ENCODE measurements around the gene PNKD. TPM values are rescaled to one million over a fixed set of nuclear protein-coding genes. Genes with fewer than 3 reads are reported as not detected.

PNKD gene
- total RNA-seq, 1 experiment from 2014 or later: 25.5 TPM

- no peak for DNase-seq (ENCODE audit: low read depth, low spot score)
- in situ Hi-C loops (cut with HindIII; ENCODE audit: low pct_unique_long_range_greater_than_20kb, low sequenced_read_pairs): no loop called here
Measured at GRCh38 chr2:218394298-218395089, 124.2 kb downstream of the PNKD start.

- no peak for DNase-seq (ENCODE audit: low read depth, low spot score)
- in situ Hi-C loops (cut with HindIII; ENCODE audit: low pct_unique_long_range_greater_than_20kb, low sequenced_read_pairs): no loop called here
Measured at GRCh38 chr2:218395090-218395444, 124.7 kb downstream of the PNKD start.

DNA sequence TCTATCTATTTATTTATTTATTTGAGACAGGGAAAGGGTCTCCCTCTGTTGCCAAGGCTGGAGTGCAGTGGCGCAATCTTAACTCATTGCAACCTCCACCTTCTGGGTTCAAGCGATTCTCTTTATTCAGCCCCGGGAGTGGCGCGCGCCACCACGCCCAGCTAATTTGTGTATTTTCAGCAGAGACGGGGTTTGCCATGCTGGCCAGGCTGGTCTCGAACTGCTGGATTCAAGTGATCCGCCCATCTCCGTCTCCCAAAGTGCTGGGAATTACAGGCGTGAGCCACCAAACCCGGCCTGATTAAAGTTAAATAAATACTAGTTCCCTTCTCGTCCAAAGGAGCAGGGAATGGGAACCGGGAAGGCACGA is 125.1 kb downstream of the PNKD start:
- in situ Hi-C loops (cut with HindIII; ENCODE audit: low pct_unique_long_range_greater_than_20kb, low sequenced_read_pairs): no loop called here
- DNase-seq (ENCODE audit: low read depth, low spot score): no peak

GRCh38 chr2:218395826-218396687 is 125.7 kb downstream of the PNKD start:
- peak; percentile 90 for DNase-seq (ENCODE audit: low read depth, low spot score)
- in situ Hi-C loops (cut with HindIII; ENCODE audit: low pct_unique_long_range_greater_than_20kb, low sequenced_read_pairs): no loop called here

Small RNA genes within 50 kb of the gene (small RNA-seq; reads per million reads assigned to genes)
- 0 reads per million in 2 experiments for gene MIR6810

Other genes starting within 250 kb of the PNKD start
- not detected in 2 replicates for gene RUFY4, start 201.3 kb upstream of the PNKD start, total RNA-seq (2014; rRNA removed; shearing (Covaris generic))
- not detected in 2 replicates for gene CXCR2, start 144.5 kb upstream of the PNKD start, total RNA-seq (2014; rRNA removed; shearing (Covaris generic))
- not detected in 2 replicates for gene CXCR1, start 103.6 kb upstream of the PNKD start, total RNA-seq (2014; rRNA removed; shearing (Covaris generic))
- gene ARPC2, start 53.3 kb upstream of the PNKD start, total RNA-seq (2014; rRNA removed; shearing (Covaris generic)): 196 and 198 TPM in 2 replicates
- not detected in 2 replicates for gene GPBAR1, start 9.5 kb upstream of the PNKD start, total RNA-seq (2014; rRNA removed; shearing (Covaris generic))
- gene AAMP, start 382 bp upstream of the PNKD start, total RNA-seq (2014; rRNA removed; shearing (Covaris generic)): 138 and 153 TPM in 2 replicates
- gene TMBIM1, start 22.0 kb downstream of the PNKD start, total RNA-seq (2014; rRNA removed; shearing (Covaris generic)): 85.8 and 87.7 TPM in 2 replicates
- not detected in 2 replicates for gene CATIP, start 86.3 kb downstream of the PNKD start, total RNA-seq (2014; rRNA removed; shearing (Covaris generic))
- 0.11 TPM in 1 of 2 replicates, not detected in the other for gene SLC11A1, start 111.8 kb downstream of the PNKD start, total RNA-seq (2014; rRNA removed; shearing (Covaris generic))
- gene CTDSP1, start 129.3 kb downstream of the PNKD start, total RNA-seq (2014; rRNA removed; shearing (Covaris generic)): 26.9 and 29.6 TPM in 2 replicates
- 0.05 and 0.11 TPM in 2 replicates for gene VIL1, start 148.6 kb downstream of the PNKD start, total RNA-seq (2014; rRNA removed; shearing (Covaris generic))

Measured in SK-MEL-5 (cell line).